Renal cortical epithelial cell (primary cell): ENCODE data around the gene MRS2. TPM values are rescaled to one million over a fixed set of nuclear protein-coding genes. Genes with fewer than 3 reads are reported as not detected.
"Not testable (repeated sequence)": the region's sequence is repeated elsewhere in the genome, so short reads cannot be mapped to it uniquely, and the experiment has no call there.

Source experiments
- DNase-seq: peaks from one replicate; pipeline ENCODE4 v3.0.0-alpha.2; 2011; ENCODE audit warnings: low read depth
- total RNA-seq: library from RNA; depleted of rRNA; stranded (reverse); fragments of >200 nt; gene quantifications from 2 replicates; pipeline ENCODE4 v1.2.3, GENCODE V29; 2014

Gene MRS2
- 55.6 and 58.9 TPM in 2 replicates for total RNA-seq

GRCh38 chr6:24402697-24403500 is at the start of gene MRS2:
Gene MRS2 (plus strand): TSS chr6:24402936. CDS start chr6:24403047, 111 bp downstream.
- peak; percentile 86 for DNase-seq

- no peak for DNase-seq
These were observed 48.9 kb upstream of the MRS2 start for GRCh38 chr6:24353861-24354260.

- peak; percentile 65 for DNase-seq
These were observed 47.3 kb upstream of the MRS2 start for GRCh38 chr6:24355393-24355792.

GRCh38 chr6:24356310-24356973 is 46.3 kb upstream of the MRS2 start:
- peak; percentile 81 for DNase-seq

GRCh38 chr6:24357336-24358218 is 45.2 kb upstream of the MRS2 start, which contains the start of gene DCDC2:
Gene DCDC2 (minus strand): TSS chr6:24358059. CDS start chr6:24357750, 309 bp downstream.
- DNase-seq, result peak; percentile 86

GRCh38 chr6:24358219-24358821 is 44.4 kb upstream of the MRS2 start:
- no peak for DNase-seq

- peak; percentile 99 for DNase-seq
These were observed 42.9 kb upstream of the MRS2 start for GRCh38 chr6:24359640-24360454.

GRCh38 chr6:24362363-24362762 is 40.4 kb upstream of the MRS2 start:
- not testable (repeated sequence) for DNase-seq

- not testable (repeated sequence) for DNase-seq
These were observed 37.6 kb upstream of the MRS2 start for GRCh38 chr6:24365103-24365633.

- DNase-seq, result no peak
These were observed 28.1 kb upstream of the MRS2 start for GRCh38 chr6:24374612-24375011.

GRCh38 chr6:24376871-24377270 is 25.9 kb upstream of the MRS2 start:
- DNase-seq, result no peak

- no peak for DNase-seq
These were observed 24.2 kb upstream of the MRS2 start for GRCh38 chr6:24378473-24379097.

GRCh38 chr6:24381476-24382219 is 21.1 kb upstream of the MRS2 start:
- DNase-seq, result no peak

- DNase-seq, result peak; percentile 81
These were observed 20.6 kb upstream of the MRS2 start for GRCh38 chr6:24382220-24382540.

- peak; percentile 94 for DNase-seq
These were observed 19.7 kb upstream of the MRS2 start for GRCh38 chr6:24382891-24383494.

GRCh38 chr6:24384369-24385130 is 18.2 kb upstream of the MRS2 start:
- not testable (repeated sequence) for DNase-seq

- peak; percentile 82 for DNase-seq
These were observed 17.0 kb upstream of the MRS2 start for GRCh38 chr6:24385536-24386269.
